Effector memory CD4-positive, alpha-beta T cell (primary cell): ENCODE results near the gene QPCTL.
"Not testable (repeated sequence)": the region's sequence is repeated elsewhere in the genome, so short reads cannot be mapped to it uniquely, and the experiment has no call there.

Experiments used
- DNase-seq, 3 donors: peaks; one replicate each; pipeline ENCODE4 v3.0.0-alpha.2; 2020
- H3K27ac ChIP-seq: 2 replicates; pipeline ENCODE4 v1.7.0; 2013; ENCODE audit warnings: mild to moderate bottlenecking, low read length, moderate library complexity; ENCODE audit not compliant: insufficient read depth, poor library complexity, severe bottlenecking
- H3K27me3 ChIP-seq: replicated peaks from 2 replicates; pipeline ENCODE4 v1.7.0; 2013; ENCODE audit warnings: mild to moderate bottlenecking, low read length; ENCODE audit not compliant: insufficient read depth, control insufficient read depth, poor library complexity, severe bottlenecking
- H3K36me3 ChIP-seq: 2 replicates; pipeline ENCODE4 v1.7.0; 2013; ENCODE audit warnings: mild to moderate bottlenecking, low read length, moderate library complexity; ENCODE audit not compliant: control insufficient read depth, insufficient read depth
- H3K4me1 ChIP-seq: 2 replicates; pipeline ENCODE4 v1.7.0; 2013; ENCODE audit warnings: low read length, mild to moderate bottlenecking; ENCODE audit not compliant: control insufficient read depth, insufficient read depth, poor library complexity, severe bottlenecking
- H3K4me3 ChIP-seq: 2 replicates; pipeline ENCODE4 v1.7.0; 2013; ENCODE audit warnings: low read length, low read depth, mild to moderate bottlenecking; ENCODE audit not compliant: insufficient read depth, poor library complexity, severe bottlenecking
- H3K9me3 ChIP-seq: 2 replicates; pipeline ENCODE4 v1.7.0; 2013; ENCODE audit warnings: mild to moderate bottlenecking, low read length, moderate library complexity; ENCODE audit not compliant: control insufficient read depth

The QPCTL gene

DNA sequence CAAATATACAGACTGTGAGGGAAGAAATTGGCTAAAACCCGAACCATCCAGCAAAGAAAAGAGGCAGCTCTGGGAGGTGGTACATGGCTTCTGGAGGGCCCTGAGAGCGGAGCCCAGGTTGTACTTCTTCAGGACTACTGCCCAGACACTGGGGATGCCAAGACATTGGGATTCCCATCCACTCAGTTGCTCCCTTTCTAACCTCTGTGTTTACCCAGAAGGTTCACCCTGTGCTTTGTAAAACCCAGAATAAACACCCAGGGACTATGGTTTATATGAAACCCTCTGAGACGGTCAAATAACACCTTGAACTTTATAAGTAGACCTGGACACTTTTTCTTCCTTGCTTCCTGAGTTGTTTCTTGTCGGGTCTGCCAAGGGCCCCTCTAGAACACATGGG, 50.5 kb downstream of the QPCTL start:
- Histone ChIP-seq H3K36me3 (no peaks in the 10 kb centered on the region), H3K4me1 (no peaks in the 10 kb centered on the region), H3K27ac (no peak overlapping the region), H3K27me3 (no peaks in the 10 kb centered on the region), H3K4me3 (no peak overlapping the region), H3K9me3 (no peaks in the 10 kb centered on the region)
- DNase-seq = no peak

DNA sequence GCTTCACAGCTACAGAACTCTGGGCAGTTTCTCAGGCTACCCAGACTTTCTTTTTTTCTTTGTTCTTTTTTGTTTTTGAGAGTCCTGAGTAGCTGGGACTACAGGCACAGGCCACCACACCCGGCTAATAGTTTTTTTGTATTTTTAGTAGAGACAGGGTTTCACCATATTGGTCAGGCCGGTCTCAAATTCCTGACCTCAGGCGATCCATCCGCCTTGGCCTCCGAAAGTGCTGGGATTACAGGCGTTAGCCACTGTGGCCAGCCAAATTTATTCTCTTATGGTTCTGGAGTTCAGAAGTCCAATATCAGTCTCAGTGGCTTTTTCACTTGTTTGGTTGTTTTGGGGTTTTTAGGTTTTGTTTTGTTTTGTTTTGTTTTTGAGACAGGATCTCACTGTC, 53.1 kb downstream of the QPCTL start:
- H3K36me3 ChIP-seq = no peaks in the 10 kb centered on the region
- H3K27ac ChIP-seq = no peak overlapping the region
- no peak for DNase-seq
- H3K4me3 ChIP-seq = no peak overlapping the region
- no peaks in the 10 kb centered on the region for H3K27me3 ChIP-seq
- no peaks in the 10 kb centered on the region for H3K9me3 ChIP-seq
- H3K4me1 ChIP-seq = no peaks in the 10 kb centered on the region

DNA sequence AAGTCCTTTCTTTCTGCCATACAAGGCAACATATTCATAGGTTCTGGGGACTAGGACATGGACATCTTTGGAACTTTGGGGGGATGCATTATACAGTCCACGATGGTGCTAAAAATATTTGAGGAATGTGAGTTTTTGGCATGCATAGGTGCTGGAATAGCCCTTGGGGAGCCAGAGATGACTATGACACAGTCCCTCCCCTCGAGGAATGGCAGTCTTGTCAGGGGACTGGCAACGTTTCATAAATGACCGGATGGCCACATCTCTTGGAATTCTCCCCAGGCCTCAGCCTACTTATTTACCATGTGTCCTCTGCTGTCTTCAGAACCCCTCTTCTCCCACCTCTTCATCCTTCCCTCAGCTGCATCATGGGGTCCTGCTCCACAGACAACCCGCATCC, 54.4 kb downstream of the QPCTL start:
- Histone ChIP-seq H3K27me3 (no peaks in the 10 kb centered on the region), H3K4me1 (no peaks in the 10 kb centered on the region), H3K27ac (no peak overlapping the region), H3K9me3 (no peaks in the 10 kb centered on the region), H3K36me3 (no peaks in the 10 kb centered on the region), H3K4me3 (no peak overlapping the region)
- DNase-seq = no peak

DNA sequence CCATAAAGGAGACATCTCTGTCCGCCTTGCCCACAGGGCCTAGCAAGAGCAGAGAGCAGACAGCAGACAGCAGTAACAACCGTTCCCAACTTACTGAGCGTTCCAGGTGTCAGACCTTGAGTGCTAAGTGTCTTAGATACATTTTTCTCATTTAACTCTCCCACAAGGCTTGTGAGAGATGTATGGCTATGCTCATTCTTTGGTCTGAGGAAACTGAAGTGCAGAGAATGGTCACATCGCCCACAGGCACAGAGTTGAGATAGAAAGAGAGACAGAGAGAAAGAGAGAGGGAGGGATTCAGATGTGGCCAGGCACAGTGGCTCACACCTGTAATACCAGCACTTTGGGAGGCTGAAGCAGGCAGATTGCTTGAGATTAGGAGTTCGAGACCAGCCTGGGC, 55.0 kb downstream of the QPCTL start:
- no peaks in the 10 kb centered on the region for H3K9me3 ChIP-seq
- no peaks in the 10 kb centered on the region for H3K36me3 ChIP-seq
- H3K27ac ChIP-seq = no peak overlapping the region
- no peaks in the 10 kb centered on the region for H3K27me3 ChIP-seq
- H3K4me3 ChIP-seq = no peak overlapping the region
- DNase-seq = no peak
- H3K4me1 ChIP-seq = no peaks in the 10 kb centered on the region

DNA sequence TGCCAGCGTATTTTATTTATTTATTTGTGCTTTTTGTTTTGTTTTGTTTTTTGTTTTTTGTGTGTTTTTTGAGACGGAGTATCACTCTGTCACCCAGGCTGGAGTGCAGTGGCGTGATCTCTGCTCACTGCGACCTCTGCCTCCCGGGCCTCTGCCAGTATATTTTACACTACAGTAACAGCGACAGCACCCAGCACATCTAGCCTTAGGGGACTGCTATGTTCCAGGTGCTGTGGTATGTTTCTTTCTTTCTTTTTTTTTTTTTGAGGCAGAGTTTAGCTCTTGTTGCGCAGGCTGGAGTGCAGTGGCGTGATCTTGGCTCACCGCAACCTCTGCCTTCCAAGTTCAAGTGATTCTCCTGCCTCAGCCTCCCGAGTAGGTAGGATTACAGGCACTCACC, 59.0 kb downstream of the QPCTL start:
- H3K9me3 ChIP-seq, H3K27ac ChIP-seq, H3K4me3 ChIP-seq, H3K27me3 ChIP-seq, DNase-seq, H3K4me1 ChIP-seq, H3K36me3 ChIP-seq: not testable (repeated sequence)

DNA sequence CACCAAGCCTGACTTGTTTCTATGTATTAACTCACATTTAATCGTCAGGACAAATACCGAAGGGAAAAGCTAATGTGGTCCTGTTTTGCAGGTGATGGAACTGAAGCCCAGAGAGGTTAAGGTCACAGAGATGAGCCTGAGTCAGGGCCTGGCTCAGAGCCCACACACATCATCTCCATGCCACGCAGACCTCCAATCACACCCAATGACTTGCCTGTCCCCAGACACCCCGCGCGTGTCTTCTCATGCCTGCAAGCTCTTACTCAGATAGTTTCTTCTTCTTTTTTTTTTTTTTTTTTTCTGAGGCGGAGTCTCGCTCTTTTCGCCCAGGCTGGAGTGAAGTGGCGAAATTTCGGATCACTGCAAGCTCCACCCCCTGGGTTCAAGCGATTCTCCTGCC, 60.2 kb downstream of the QPCTL start:
- no peaks in the 10 kb centered on the region for H3K27me3 ChIP-seq
- DNase-seq = no peak

DNA sequence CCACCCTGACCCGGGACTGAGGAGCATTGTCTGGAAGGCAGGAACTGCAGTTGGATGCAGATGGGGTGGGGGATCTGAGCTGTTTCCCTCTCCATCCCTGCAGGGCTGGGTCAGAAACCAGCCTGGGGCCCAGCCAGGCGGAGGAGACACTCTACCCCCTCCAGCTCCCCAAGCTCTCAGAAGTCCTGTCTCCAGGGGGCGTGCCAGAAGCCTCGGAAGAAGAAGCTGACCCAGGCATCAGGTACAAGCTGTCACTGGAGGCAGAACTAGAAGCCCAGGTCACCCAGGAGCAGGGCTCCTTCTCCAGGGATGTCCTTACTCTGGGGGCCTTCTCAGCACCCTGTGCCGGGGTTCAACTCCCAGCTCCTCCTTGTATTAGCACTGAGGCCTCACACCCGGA, 61.1 kb downstream of the QPCTL start:
- no peaks in the 10 kb centered on the region for H3K36me3 ChIP-seq

More for the DNA sequence above, 60.2 kb downstream of the QPCTL start:
- no peaks in the 10 kb centered on the region for H3K4me1 ChIP-seq
- H3K9me3 ChIP-seq = no peaks in the 10 kb centered on the region
- no peaks in the 10 kb centered on the region for H3K36me3 ChIP-seq
- no peak overlapping the region for H3K4me3 ChIP-seq
- no peak overlapping the region for H3K27ac ChIP-seq

More for the DNA sequence above, 61.1 kb downstream of the QPCTL start:
- Histone ChIP-seq H3K4me1 (no peaks in the 10 kb centered on the region), H3K27ac (no peak overlapping the region), H3K9me3 (no peaks in the 10 kb centered on the region), H3K4me3 (no peak overlapping the region), H3K27me3 (no peaks in the 10 kb centered on the region)
- no peak for DNase-seq
